NT2/D1 (cell line): ENCODE data around the gene LRMDA.

Experiments used
- SUZ12 ChIP-seq: IDR thresholded peaks from 2 replicates; pipeline ENCODE4 v1.6.1; 2011; ENCODE audit not compliant: insufficient read length, insufficient read depth; ENCODE audit errors: extremely low read depth
- YY1 ChIP-seq: IDR thresholded peaks from 2 replicates; pipeline ENCODE4 v1.6.1; 2011; ENCODE audit not compliant: insufficient read length, insufficient read depth

DNA sequence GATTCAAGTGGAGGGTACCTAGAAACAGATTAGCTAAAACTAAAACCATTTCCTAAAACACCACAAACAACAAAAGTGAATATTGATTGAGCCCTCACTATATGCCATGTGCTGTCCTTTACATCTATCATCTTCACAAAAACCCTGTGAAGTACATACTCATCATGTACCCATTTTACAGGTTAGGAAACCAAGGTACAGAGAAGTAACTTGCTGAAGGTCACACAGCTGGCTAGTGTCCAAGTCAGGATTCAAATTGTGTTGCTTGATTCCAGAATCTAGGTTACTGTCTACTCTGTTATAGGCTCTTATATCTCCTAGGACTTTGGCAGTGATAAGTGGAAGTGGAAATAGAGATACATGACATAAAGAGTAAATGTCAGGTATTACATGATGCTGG lies 463.8 kb downstream of the LRMDA start:
- no peak for TF ChIP-seq YY1
- no peak for TF ChIP-seq SUZ12
